HG03558 (cell line): ENCODE results near the gene PPP4R3C.
"Not testable (repeated sequence)": the region's sequence is repeated elsewhere in the genome, so short reads cannot be mapped to it uniquely, and the experiment has no call there.

Experiments
- ATAC-seq: cut with Tn5 transposase; IDR thresholded peaks from one replicate; pipeline ENCODE4 v1.9.1; 2021; ENCODE audit warnings: moderate number of reproducible peaks; ENCODE audit not compliant: unreplicated experiment; ENCODE audit errors: extremely low read depth

PPP4R3C gene

DNA sequence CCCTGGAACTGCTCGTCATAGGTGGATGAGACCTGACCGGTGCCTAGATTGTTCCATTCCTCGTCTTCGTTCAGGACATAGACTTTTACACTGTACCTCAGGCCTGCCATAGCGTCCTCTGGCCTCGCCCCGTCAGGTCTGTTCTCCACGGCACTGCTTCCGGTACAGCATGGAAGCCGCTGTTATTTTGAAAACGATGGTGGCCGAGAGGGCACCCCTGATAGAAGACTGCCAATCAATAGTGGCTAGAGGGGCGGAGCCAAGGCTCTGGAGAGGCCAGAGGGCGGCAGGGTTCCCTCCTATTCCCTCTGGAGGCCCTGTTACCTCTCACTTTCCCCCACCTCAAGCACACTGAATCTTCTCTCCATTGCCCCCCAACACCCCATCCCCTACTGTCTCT is at the start of gene PPP4R3C:
TSS of gene PPP4R3C (minus strand) at position 155 of the 400 bp plus-strand sequence. CDS start at position 110, 45 bp downstream.
- no peak for ATAC-seq

DNA sequence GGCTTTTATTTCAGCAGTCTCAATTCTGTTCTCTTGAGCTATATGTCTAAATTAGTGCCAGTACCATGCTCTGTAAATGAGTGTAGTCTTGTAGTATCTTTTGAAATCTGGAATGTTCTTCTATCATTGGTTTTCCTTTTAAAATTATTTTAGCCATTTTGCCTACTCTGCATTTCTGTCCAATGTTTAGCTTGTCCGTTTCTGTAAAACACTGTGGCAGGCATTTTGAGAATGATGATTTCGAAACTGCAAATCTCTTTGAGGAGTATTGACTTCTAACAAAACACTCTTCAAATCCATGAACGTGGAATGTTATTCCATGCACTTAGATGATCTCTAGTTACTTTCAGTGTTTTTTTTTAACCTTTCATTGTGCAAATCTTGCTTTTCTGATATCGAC is 28.3 kb upstream of the PPP4R3C start:
- ATAC-seq: no peak

DNA sequence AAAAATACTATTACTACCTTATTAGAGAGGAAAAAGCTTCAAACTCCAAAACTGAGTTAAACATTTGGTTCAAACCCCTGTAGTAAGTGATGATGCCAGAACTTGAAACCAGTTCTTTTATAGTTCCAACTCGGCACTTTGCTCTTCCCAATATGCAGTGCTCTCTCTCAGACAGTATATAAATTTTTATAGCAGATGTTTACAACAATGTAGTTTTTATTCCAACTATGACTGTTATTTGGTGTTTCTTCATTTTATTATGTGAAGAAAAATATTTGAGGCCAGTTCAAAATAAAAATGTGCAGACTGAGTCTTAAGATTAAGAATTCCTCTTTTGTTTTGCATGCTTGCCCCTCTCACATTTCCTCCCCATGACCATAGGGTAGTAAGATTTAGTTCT is 2.9 kb upstream of the PPP4R3C start:
- ATAC-seq: no peak

DNA sequence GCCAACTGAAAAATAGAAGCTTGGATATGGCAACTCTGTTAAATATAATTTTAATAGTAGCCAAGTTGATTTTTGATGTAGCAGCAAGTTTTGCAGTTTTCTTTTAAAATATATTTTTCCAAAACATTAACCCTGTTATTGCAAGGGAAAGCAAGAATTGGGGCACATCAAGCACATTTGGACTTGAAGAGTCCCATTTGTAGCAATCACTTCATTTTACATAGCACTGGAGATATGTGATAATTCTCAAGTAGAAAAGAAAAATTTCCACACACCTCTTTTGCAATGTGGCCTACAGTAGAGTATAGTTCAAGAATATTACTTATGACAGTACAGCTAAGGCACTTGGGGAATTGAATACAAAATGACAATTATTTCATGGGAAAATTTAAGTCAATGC is 1.9 kb upstream of the PPP4R3C start:
- ATAC-seq: no peak

DNA sequence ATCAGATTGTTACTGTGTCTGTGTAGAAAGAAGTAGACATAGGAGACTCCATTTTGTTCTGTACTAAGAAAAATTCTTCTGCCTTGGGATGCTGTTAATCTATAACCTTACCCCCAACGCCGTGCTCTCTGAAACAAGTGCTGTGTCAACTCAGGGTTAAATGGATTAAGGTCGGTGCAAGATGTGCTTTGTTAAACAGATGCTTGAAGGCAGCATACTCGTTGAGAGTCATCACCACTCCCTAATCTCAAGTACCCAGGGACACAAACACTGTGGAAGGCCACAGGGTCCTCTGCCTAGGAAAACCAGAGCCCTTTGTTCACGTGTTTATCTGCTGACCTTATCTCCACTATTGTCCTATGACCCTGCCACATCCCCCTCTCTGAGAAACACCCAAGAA is 4.0 kb downstream of the PPP4R3C start:
- not testable (repeated sequence) for ATAC-seq

DNA sequence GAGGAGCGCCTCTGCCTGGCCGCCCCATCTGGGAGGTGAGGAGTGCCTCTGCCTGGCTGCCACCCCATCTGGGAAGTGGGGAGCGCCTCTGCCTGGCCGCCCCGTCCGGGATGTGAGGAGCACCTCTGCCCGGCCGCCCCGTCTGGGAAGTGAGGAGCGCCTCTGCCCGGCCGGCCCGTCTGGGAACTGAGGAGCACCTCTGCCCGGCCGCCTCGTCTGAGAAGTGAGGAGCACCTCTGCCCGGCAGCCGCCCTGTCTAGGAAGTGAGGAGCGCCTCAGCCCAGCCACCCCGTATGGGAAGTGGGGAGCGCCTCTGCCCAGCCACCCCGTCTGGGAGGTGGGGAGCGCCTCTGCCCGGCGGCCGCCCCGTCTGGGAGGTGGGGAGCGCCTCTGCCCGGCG is 4.6 kb downstream of the PPP4R3C start:
- ATAC-seq: not testable (repeated sequence)

DNA sequence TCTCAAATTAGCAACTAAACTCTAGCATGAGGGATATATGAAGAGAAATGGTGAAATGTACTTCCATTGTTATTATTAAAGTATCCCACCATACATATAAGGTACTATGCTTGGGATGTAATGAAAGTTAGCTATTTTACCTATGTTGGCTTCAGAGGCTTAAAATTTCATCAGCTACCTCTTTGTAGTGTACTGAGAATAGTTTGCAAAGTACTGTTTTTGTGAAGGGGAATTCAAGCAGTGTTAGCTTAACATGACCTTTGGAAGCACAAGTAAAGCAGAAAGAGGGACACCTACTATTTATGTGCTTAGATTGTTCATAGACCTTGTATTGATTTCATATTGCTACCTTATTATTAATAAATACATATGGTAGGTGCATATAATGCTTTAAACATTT is 11.8 kb downstream of the PPP4R3C start:
- no peak for ATAC-seq

DNA sequence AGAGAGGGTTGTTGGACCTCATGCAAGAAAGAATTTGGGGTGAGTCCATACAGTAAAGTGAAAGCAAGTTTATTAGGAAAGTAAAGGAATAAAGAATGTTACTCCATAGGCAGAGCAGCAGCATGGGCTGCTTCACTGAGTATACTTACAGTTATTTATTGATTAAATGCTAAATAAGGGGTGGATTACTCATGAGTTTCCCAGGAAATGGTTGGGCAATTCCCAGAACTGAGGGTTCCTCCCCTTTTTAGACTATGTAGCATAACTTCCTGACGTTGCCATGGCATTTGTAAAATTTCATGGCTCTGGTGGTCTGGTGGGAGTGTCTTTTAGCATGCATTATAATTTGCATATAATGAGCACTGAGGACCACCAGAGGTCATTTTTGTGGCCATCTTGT is 16.7 kb downstream of the PPP4R3C start:
- ATAC-seq: no peak

DNA sequence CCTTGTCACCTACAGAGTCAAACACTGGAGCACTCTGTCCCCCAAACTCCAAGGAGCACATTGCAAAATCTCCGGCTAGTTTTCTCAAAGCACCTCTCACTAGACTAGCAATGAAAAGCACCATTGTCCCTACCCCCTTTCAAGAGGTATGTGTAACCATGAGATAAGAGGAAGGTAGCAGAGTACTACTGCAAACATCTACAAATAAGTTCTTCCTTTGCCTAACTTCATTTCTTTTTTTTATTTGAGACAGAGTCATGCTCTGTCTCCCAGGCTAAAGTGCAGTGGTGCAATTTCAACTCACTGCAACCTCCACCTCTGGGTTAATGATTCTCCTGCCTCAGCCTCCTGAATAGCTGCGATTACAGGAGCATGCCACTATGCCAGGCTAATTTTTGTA is 17.7 kb downstream of the PPP4R3C start:
- no peak for ATAC-seq

DNA sequence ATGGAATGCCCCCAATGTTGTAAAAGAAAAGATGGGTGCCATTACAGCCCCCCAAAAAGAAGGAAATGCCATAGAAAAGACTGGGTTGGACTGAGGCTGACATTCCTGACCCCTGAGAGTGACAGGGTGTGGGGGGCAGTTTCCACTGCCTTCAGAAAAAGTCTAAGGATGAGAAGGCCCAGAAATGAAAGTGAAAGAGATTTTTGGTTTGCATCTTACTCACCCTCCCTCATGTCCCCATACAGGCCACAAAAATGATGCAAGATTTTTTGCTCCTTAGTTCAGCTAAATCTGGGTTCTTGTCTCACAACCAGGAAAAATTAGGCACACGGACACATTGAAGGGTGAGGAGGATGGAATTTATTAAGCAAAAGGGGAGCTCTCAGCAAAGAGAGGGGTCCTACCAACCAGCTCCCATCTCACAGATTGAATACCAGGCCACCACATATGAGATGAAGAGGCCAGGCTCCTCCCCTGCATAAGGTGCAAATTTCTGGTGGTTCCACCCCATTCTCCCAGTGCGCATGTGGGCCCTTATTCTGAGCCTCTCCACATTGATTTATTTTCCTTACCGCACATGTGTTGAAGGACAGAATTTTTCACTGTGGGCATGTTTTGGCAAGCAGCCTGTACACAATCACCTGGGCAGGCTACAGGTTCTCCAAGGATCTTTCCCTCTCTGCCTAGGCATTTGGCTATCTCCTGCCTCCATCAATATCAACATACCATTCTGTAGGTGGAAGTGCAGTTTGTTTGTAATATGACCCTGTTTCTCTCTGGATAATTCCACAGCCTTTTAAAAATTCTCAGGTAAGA is 18.8 kb downstream of the PPP4R3C start:
- no peak for ATAC-seq

DNA sequence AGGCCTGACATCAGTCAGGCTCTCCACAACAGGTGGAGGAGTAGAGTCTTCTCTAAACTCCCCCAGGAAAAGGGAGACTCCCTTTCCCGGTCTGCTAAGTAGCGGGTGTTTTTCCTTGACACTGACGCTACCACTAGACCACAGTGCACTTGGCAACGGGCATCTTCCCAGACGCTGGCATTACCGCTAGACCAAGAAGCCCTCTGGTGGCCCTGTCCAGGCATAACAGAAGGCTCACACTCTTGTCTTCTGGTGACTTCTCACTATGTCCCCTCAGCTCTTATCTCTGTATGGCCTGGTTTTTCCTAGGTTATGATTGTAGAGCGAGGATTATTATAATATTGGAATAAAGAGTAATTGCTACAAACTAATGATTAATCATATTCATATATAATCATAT is 20.7 kb downstream of the PPP4R3C start:
- not testable (repeated sequence) for ATAC-seq

DNA sequence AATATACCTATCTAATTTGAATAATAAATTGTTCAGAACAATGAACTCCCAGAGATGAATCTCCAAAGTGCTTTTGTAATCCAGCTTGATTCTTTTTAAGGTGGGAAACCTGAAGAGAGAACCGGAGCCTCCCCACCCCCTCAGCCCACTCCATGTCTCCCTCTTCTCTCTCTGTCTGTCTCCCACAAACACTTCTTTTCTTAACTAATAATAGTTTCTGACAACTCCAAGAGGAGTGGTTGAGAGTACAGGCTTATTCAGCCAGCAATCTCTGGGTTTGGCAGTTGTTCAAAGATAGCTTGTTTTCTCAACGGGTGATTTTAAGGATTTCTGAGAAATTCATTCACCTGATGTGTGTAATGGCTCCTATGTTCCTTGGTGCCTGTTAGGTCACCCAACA is 23.4 kb downstream of the PPP4R3C start:
- ATAC-seq: no peak

DNA sequence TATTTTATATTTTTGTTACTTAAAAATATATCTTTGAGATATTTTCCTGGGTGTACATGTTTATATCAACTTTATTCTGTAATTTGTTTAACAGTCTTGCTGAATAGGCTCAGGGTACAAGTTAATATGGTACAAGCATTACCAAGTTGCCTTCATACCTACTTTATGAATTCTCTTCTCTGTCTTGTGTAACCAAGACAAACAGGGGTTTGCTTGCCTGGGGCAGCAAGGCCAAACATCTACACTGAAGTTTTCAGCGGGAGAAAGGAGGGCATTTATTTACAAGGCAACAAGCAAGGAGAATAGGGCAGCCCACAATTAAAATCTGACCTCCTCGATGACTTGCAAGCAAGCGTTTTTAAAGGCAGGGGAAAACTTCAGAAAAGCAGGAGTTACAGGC is 24.2 kb downstream of the PPP4R3C start:
- no peak for ATAC-seq

DNA sequence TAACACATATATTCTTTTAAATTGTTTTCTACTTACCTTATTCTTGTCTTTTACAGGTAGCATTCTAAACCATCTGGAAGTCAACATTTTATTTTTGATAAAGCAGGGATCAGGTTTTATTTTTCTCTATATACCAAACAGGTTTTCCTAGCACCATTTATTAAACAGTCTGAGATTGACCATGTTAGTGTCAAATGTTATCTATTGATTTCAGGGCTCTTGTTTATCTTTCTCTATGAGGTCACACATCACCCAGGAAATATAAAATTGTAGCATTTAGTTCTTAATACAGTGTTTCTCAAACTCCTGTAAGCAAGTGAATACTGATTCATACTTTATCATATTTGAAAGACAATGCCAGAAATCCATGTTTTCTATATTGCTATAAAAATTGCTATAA is 28.1 kb downstream of the PPP4R3C start:
- ATAC-seq: no peak
